PC-3 (cell line): Measurements from ENCODE around the gene ENPP3.

ENCODE experiments used
- CTCF ChIP-seq: fragments of 300-600 bp; sonication (generic); conservative IDR thresholded peaks from 2 replicates; pipeline ENCODE4 v1.5.1; 2017; ENCODE audit warnings: antibody characterized with exemption, low read depth, mild to moderate bottlenecking, low read length
- EZH2 ChIP-seq: fragments of 300-600 bp; sonication (generic); IDR thresholded peaks from one replicate; pipeline ENCODE4 v1.6.1; 2017; ENCODE audit warnings: antibody characterized with exemption, mild to moderate bottlenecking, low read length; ENCODE audit not compliant: unreplicated experiment
- EZH2phosphoT487 ChIP-seq: fragments of 300-600 bp; sonication (generic); IDR thresholded peaks from 2 replicates; pipeline ENCODE4 v1.6.1; 2018; ENCODE audit warnings: mild to moderate bottlenecking, antibody characterized with exemption, low read length, borderline replicate concordance

DNA sequence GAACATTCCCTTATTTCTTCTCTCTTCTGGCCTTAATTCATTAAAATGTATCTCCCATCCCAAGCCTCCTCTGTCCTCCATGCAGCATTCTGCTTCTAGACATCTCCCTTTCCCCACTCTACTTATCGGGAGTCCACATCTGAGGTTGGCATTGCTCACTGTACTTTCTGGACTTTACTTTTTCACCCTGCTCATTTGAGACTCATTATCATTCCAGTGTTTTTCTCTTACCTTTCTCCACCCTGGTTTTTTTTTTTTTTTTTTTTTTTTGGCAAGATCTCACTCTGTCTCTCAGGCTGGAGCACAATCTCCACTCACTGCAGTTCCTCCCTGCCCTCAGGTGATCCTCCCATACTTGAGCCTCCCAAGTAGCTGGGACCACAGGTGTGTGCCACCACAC lies 4.5 kb downstream of the ENPP3 start:
- TF ChIP-seq CTCF (no peak), EZH2 (no peak), EZH2phosphoT487 (no peak)
